ENCODE results near the gene UBE2D4.
A peak's percentile ranks its signal among the peaks of the same experiment; 100 is the strongest.

UBE2D4 gene

DNA sequence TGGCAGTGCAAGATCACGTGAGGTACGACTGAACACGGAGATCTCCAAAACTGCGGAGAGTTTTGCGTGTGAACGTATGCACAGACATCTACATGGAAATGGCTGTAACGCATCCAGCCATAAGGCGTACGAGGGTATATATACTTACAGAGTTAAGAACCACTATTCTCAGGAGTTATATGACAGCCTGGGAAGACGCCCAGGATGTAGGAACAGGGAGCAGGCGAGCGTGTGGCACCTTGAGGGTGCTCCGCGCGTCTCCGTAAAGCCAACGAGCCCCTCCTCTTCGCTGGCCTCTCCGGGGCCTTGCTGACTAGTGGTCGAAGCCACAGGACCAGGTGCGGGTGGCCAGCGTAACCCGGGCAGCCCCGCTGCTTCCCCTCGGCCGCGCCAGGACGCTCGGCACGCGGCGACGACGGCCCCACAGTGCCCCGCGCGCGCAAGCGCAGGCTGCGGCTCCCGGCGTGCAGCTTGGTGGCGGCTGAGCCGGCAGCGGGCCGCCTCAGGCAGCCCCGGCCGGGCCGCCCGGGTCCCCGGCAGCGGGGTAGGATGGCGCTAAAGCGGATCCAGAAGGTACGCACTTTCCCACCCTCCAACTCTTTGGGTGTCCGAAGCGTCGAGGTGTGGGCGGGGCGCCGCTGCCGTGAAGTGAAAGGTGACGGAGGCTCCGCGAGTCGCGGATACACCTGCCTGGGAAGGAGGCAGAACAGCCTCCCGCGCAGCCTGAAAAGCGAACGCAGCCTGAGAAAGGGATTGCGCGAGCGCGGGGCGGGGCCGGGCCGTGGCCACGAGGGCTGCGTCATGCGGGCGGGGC lies at the start of gene UBE2D4:
Gene UBE2D4 (plus strand): TSS at position 453 of the 814 bp plus-strand sequence. CDS start 97 bp downstream, at position 550.
- H3K27me3 ChIP-seq (ENCODE audit: low read depth), result no peaks in the 10 kb centered on the region; the same call in 1 of the 2 replicates
- peak within 1 kb of the TSS; percentile 49 for H3K4me3 ChIP-seq
- no peaks in the 10 kb centered on the region for H3K9me3 ChIP-seq
- H3K4me1 ChIP-seq, result peaks cover 13% of the 10 kb centered on the region
- peak; percentile 68 to 88 for DNase-seq (ENCODE audit: low spot score in 2 of 2)
- H3K36me3 ChIP-seq (replicated peaks), result no peaks in the 10 kb centered on the region
- in situ Hi-C loops (cut with MboI; ENCODE audit: low sequenced_read_pairs), result no loop called here

GRCh38 chr7:43876976-43877745 lies 49.1 kb upstream of the UBE2D4 start:
- H3K4me3 ChIP-seq, result no peak overlapping the region
- H3K36me3 ChIP-seq (replicated peaks), result peaks cover 29% of the 10 kb centered on the region
- no peaks in the 10 kb centered on the region for H3K9me3 ChIP-seq
- H3K4me1 ChIP-seq, result no peaks in the 10 kb centered on the region
- in situ Hi-C loops (cut with MboI; ENCODE audit: low sequenced_read_pairs), result no loop called here
- no peak for DNase-seq (ENCODE audit: low spot score in 2 of 2)
- H3K27me3 ChIP-seq (ENCODE audit: low read depth), result no peaks in the 10 kb centered on the region

- H3K4me1 ChIP-seq, result no peaks in the 10 kb centered on the region
- DNase-seq (ENCODE audit: low spot score in 2 of 2), result no peak
- H3K27me3 ChIP-seq (ENCODE audit: low read depth), result no peaks in the 10 kb centered on the region
- peaks cover 29% of the 10 kb centered on the region for H3K36me3 ChIP-seq (replicated peaks)
- H3K9me3 ChIP-seq, result no peaks in the 10 kb centered on the region
- H3K4me3 ChIP-seq, result no peak overlapping the region
- in situ Hi-C loops (cut with MboI; ENCODE audit: low sequenced_read_pairs), result no loop called here
These were observed 48.0 kb upstream of the UBE2D4 start for GRCh38 chr7:43877968-43878864.

- no peak for DNase-seq (ENCODE audit: low spot score in 2 of 2)
- Histone ChIP-seq H3K27me3 (ENCODE audit: low read depth) (no peaks in the 10 kb centered on the region), H3K9me3 (no peaks in the 10 kb centered on the region), H3K4me1 (no peaks in the 10 kb centered on the region), H3K4me3 (no peak overlapping the region), H3K36me3 (replicated peaks) (peaks cover 30% of the 10 kb centered on the region)
- in situ Hi-C loops (cut with MboI; ENCODE audit: low sequenced_read_pairs), result no loop called here
These were observed 47.4 kb upstream of the UBE2D4 start for GRCh38 chr7:43878867-43879266.

DNA sequence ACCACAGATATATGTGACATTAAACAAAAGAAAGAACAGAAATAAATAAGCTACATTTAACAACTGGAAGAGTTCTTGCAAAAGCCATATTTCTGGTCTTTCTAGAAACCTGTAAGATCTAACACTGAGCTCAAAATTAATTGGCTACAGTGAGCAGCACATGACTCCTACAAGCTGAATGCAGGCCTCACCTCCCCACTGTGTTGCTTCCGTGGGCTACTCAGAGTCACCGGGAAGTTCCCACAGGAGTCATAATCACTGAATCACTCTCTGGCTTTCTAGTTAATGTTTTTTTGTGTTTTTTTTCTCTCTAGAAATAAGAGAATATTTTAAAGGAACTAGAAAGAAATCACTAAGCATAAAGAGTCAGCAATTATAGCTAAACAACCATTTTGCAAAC lies 46.8 kb upstream of the UBE2D4 start:
- Histone ChIP-seq H3K9me3 (no peaks in the 10 kb centered on the region), H3K4me3 (no peak overlapping the region), H3K4me1 (no peaks in the 10 kb centered on the region), H3K36me3 (replicated peaks) (peaks cover 34% of the 10 kb centered on the region), H3K27me3 (ENCODE audit: low read depth) (no peaks in the 10 kb centered on the region)
- no peak for DNase-seq (ENCODE audit: low spot score in 2 of 2)
- in situ Hi-C loops (cut with MboI; ENCODE audit: low sequenced_read_pairs), result no loop called here

DNA sequence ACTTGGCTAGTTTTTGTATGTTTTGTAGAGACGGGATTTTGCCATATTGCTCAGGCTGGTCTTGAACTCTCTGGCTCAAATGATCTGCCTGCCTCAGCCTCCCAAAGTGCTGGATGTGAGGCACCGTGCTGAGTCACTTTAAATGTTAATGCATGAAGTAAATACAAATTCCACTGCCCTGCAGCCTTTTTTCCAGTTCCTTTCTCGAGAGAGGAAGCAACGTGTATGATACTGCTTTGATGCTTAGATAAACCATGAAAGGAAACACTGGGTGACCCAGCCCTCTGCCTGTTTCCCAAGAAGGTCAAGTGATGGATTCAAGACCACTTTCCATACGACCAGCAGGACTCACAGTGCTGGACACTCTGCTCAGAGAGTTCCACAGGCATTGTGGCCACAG lies 45.6 kb upstream of the UBE2D4 start:
- H3K36me3 ChIP-seq (replicated peaks), result peaks cover 37% of the 10 kb centered on the region
- in situ Hi-C loops (cut with MboI; ENCODE audit: low sequenced_read_pairs), result no loop called here

GRCh38 chr7:43884209-43884608 lies 42.0 kb upstream of the UBE2D4 start:
- H3K36me3 ChIP-seq (replicated peaks), result peaks cover 17% of the 10 kb centered on the region
- H3K27me3 ChIP-seq (ENCODE audit: low read depth), result no peaks in the 10 kb centered on the region
- in situ Hi-C loops (cut with MboI; ENCODE audit: low sequenced_read_pairs), result no loop called here

More for the DNA sequence above, 45.6 kb upstream of the UBE2D4 start:
- Histone ChIP-seq H3K27me3 (ENCODE audit: low read depth) (no peaks in the 10 kb centered on the region), H3K4me3 (no peak overlapping the region), H3K4me1 (no peaks in the 10 kb centered on the region), H3K9me3 (no peaks in the 10 kb centered on the region)
- no peak for DNase-seq (ENCODE audit: low spot score in 2 of 2)

GRCh38 chr7:43884617-43885016 lies 41.6 kb upstream of the UBE2D4 start:
- in situ Hi-C loops (cut with MboI; ENCODE audit: low sequenced_read_pairs), result no loop called here
- Histone ChIP-seq H3K36me3 (replicated peaks) (peaks cover 17% of the 10 kb centered on the region), H3K4me1 (no peaks in the 10 kb centered on the region), H3K4me3 (no peak overlapping the region), H3K27me3 (ENCODE audit: low read depth) (no peaks in the 10 kb centered on the region), H3K9me3 (no peaks in the 10 kb centered on the region)
- no peak for DNase-seq (ENCODE audit: low spot score in 2 of 2)

More at GRCh38 chr7:43884209-43884608, 42.0 kb upstream of the UBE2D4 start:
- no peak for DNase-seq (ENCODE audit: low spot score in 2 of 2)
- Histone ChIP-seq H3K4me3 (no peak overlapping the region), H3K9me3 (no peaks in the 10 kb centered on the region), H3K4me1 (no peaks in the 10 kb centered on the region)

DNA sequence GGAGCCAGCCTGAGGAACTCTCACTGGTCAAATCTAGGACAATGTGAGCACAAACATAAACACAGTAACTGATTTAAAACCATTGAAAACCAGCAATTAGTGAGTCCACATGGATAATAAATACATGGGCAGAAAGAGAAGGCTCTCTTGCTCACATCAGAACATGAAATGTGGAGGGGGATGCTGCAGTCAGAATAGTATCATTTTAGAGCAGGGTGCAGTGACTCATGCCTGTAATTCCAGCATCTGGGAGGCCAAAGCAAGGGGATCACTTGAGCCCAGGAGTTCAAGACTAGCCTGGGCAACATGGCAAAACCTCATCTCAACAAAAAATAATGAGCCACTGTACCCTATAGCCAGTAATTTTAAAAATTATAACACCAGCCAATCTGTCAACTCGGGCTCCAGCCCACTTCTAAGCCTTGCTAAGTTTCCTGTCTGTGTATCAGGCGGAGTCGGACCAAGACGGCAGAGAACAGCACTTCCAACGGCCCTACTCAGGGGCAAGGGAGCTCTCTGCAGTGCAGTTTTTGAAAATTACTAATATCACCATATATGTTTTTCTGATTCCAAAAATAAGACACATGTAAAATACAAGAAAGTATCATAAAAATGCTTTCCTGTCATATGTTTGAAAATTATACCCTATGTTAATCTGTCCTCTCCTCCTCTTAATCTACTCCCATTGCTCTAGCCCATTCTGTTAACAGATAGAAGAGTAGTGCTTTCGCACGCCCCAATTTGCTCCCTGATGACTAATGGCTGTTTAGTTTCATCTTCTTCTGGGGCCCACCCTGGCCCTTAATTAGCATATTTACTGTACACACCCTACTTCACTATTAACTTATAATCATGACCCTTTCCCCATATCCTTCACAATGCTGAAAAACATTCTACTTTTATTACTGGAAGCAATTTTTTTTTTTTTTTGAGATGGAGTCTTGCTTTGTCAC lies 37.0 kb upstream of the UBE2D4 start:
- no peaks in the 10 kb centered on the region; the same call in 1 of the 2 replicates for H3K4me1 ChIP-seq
- H3K36me3 ChIP-seq (replicated peaks), result peaks cover 13% of the 10 kb centered on the region; the same call in 1 of the 2 replicates
- in situ Hi-C loops (cut with MboI; ENCODE audit: low sequenced_read_pairs), result no loop called here
- no peaks in the 10 kb centered on the region for H3K27me3 ChIP-seq (ENCODE audit: low read depth)
- no peak for DNase-seq (ENCODE audit: low spot score in 2 of 2)
- no peak overlapping the region for H3K4me3 ChIP-seq
- no peaks in the 10 kb centered on the region for H3K9me3 ChIP-seq

DNA sequence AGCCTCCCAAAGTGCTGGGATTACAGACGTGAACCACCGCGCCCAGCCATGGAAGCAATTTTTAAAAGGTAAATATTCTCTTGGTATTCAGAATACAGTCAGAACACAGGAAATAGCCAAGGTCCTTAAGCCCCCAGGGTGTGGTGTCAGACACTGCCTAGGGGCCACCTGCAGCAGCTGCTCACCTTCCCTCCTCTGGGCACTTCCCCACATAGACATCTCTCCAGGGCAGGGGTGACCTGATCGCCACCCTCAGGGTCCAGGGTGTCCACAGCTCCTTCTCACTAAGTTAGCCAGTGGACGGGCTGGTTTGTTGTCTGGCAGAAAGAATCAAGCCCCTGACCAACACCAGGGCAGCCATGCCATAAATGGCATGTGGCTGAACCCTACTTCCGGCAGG lies 35.8 kb upstream of the UBE2D4 start:
- in situ Hi-C loops (cut with MboI; ENCODE audit: low sequenced_read_pairs), result no loop called here
- DNase-seq (ENCODE audit: low spot score in 2 of 2), result no peak
- H3K4me1 ChIP-seq, result no peaks in the 10 kb centered on the region; the same call in 1 of the 2 replicates
- no peaks in the 10 kb centered on the region for H3K9me3 ChIP-seq
- no peaks in the 10 kb centered on the region for H3K27me3 ChIP-seq (ENCODE audit: low read depth)
- H3K4me3 ChIP-seq, result no peak overlapping the region
- H3K36me3 ChIP-seq (replicated peaks), result peaks cover 9% of the 10 kb centered on the region; the same call in 1 of the 2 replicates

DNA sequence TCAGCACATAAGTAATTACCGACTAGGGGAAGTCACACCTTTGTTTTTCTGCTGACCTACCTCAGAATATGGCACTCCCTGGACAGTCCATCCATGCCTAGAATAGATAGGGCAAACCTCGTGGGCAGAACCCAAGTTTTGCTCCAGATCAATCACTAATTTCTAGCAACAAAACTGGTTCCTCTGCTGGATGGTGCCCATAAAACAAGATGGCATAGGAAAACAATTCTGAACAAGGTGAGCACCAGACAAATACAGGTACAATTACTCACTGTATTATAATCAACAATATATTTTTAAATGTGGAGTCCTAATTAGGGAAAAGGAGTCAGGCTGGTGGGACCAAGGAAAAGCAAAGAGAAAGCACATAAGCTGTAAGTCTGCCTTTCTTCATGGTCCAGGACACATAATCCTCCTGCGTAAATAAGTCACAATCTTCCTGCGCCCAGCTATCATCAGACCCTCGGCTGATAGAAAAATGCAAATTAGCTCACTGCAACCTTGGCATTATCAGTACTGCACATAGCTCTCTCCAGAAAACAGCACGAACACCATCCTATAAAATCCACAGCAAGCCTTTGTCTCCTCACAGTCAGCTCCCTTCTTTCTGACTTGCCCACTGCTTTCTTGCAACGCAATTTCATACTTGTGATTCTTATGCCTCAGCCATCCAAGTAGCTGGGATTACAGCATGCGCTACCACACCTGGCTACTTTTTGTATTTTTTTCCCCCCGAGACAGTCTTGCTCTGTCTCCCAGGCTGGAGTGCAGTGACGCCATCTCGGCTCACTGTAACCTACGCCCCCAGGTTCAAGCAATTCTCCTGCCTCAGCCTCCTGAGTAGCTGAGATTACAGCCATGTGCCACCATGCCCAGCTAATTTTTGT lies 34.9 kb upstream of the UBE2D4 start:
- no peaks in the 10 kb centered on the region for H3K27me3 ChIP-seq (ENCODE audit: low read depth)
- DNase-seq (ENCODE audit: low spot score in 2 of 2), result no peak
- no peak overlapping the region for H3K4me3 ChIP-seq
- H3K9me3 ChIP-seq, result no peaks in the 10 kb centered on the region
- in situ Hi-C loops (cut with MboI; ENCODE audit: low sequenced_read_pairs), result no loop called here
- H3K4me1 ChIP-seq, result no peaks in the 10 kb centered on the region; the same call in 1 of the 2 replicates
- H3K36me3 ChIP-seq (replicated peaks), result 0 out of 2 replicates have a peak, but pooled peaks cover 6% of the 10 kb centered on the region

All from HAP-1 (cell line).